ENCODE data around the gene TRAF3. TPM values are rescaled to one million over a fixed set of nuclear protein-coding genes. Genes with fewer than 3 reads are reported as not detected.
"Not testable (repeated sequence)": the region's sequence is repeated elsewhere in the genome, so short reads cannot be mapped to it uniquely, and the experiment has no call there.

TRAF3 gene
- total RNA-seq, 1 donor = 19.5 TPM

DNA sequence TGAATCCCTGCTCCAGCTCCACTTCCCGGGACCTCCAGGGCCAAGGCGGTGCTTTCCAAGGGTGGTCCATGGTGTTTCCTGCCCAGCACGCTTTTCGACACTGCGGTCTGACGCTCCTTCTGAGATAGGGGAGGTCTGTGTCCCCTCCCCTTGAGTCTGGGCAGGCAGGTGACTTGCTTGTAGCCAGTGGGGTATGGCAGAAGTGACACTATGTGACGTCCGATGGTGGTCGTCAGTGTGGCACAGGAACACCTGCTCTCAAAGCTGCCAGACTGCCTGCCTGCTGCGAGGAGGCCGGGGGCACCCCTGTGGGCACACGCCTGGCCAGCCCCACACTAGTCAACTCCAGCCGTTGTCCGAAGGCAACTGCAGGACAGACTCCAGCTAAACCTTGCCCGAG, 16.0 kb upstream of the TRAF3 start:
- Histone ChIP-seq H3K4me1 (ENCODE audit: insufficient read depth, low read length) (no peaks in the 10 kb centered on the region), H3K27ac (ENCODE audit: low read depth, low read length) (no peak overlapping the region), H3K4me2 (ENCODE audit: insufficient read depth, low read length) (no peak overlapping the region), H3K79me2 (ENCODE audit: insufficient read depth, low read length) (no peaks in the 10 kb centered on the region), H3K4me3 (ENCODE audit: insufficient read depth, low read length) (no peak overlapping the region), H4K20me1 (ENCODE audit: insufficient read depth, low read length) (no peaks in the 10 kb centered on the region), H3K9me3 (ENCODE audit: low read depth, low read length) (no peaks in the 10 kb centered on the region), H2AFZ (ENCODE audit: low read length) (peak overlapping the region; percentile 29), H3K36me3 (ENCODE audit: insufficient read depth, low read length) (no peaks in the 10 kb centered on the region), H3K27me3 (ENCODE audit: insufficient read depth, low read length) (peaks cover 19% of the 10 kb centered on the region)
- TF ChIP-seq, protein P1, sequence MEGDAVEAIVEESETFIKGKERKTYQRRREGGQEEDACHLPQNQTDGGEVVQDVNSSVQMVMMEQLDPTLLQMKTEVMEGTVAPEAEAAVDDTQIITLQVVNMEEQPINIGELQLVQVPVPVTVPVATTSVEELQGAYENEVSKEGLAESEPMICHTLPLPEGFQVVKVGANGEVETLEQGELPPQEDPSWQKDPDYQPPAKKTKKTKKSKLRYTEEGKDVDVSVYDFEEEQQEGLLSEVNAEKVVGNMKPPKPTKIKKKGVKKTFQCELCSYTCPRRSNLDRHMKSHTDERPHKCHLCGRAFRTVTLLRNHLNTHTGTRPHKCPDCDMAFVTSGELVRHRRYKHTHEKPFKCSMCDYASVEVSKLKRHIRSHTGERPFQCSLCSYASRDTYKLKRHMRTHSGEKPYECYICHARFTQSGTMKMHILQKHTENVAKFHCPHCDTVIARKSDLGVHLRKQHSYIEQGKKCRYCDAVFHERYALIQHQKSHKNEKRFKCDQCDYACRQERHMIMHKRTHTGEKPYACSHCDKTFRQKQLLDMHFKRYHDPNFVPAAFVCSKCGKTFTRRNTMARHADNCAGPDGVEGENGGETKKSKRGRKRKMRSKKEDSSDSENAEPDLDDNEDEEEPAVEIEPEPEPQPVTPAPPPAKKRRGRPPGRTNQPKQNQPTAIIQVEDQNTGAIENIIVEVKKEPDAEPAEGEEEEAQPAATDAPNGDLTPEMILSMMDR (IDR thresholded peaks at IDR 0.05; ENCODE audit: extremely low read depth, low read depth, low read length) = no peak
- peak; percentile 58 for DNase-seq (ENCODE audit: insufficient read length, low spot score, missing footprints)

DNA sequence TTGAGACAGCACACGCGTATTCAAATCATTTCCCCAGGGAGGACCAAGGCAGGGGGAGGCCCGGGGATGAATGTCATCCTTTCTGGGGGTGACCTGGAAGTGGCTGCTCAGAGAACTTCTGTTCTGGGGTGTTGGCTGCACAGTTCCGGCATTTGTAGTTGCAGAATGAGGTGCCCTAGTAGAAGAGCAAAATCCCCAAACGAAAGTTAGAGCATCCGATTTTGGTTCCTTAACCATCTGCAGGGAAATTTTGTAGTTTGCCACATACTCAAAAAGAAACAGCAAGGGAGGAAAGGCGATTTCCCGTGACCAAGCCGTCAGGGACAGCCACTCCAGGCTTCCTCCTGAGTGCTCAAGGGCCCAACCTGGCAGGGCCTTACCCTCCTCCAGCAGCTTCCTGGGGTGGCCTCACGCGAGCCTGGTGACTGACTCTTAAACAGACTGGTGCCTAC, 13.0 kb upstream of the TRAF3 start:
- H3K27ac ChIP-seq (ENCODE audit: low read depth, low read length) = no peak overlapping the region
- H3K27me3 ChIP-seq (ENCODE audit: insufficient read depth, low read length) = peaks cover 19% of the 10 kb centered on the region
- H3K4me2 ChIP-seq (ENCODE audit: insufficient read depth, low read length) = no peak overlapping the region
- no peaks in the 10 kb centered on the region for H4K20me1 ChIP-seq (ENCODE audit: insufficient read depth, low read length)
- H3K4me1 ChIP-seq (ENCODE audit: insufficient read depth, low read length) = no peaks in the 10 kb centered on the region
- H3K9me3 ChIP-seq (ENCODE audit: low read depth, low read length) = no peaks in the 10 kb centered on the region
- H3K36me3 ChIP-seq (ENCODE audit: insufficient read depth, low read length) = no peaks in the 10 kb centered on the region
- DNase-seq (ENCODE audit: insufficient read length, low spot score, missing footprints) = peak; percentile 79
- no peak overlapping the region for H3K4me3 ChIP-seq (ENCODE audit: insufficient read depth, low read length)
- H2AFZ ChIP-seq (ENCODE audit: low read length) = no peak overlapping the region
- TF ChIP-seq, protein P1 (IDR thresholded peaks at IDR 0.05; ENCODE audit: extremely low read depth, low read depth, low read length) = no peak
- no peaks in the 10 kb centered on the region for H3K79me2 ChIP-seq (ENCODE audit: insufficient read depth, low read length)

DNA sequence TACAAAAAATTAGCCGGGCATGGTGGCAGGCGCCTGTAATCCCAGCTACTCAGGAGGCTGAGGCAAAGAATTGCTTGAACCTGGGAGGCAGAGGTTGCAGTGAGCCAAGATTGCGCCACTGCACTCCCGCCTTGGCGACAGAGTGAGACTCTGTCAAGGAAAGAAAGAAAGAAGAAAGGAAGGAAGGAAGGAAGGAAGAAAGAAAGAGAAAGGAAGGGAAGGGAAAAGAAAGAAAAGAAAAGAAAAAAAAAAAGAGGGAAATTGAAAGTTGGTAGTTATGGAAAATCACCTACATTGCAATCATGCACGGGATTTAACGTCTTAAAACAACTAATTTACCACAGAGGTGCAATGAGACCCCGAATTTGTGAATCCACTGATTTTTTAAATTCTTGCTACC, 11.5 kb upstream of the TRAF3 start:
- not testable (repeated sequence) for H3K4me2 ChIP-seq (ENCODE audit: insufficient read depth, low read length); H3K9me3 ChIP-seq (ENCODE audit: low read depth, low read length); H3K36me3 ChIP-seq (ENCODE audit: insufficient read depth, low read length); DNase-seq (ENCODE audit: insufficient read length, low spot score, missing footprints); H3K27me3 ChIP-seq (ENCODE audit: insufficient read depth, low read length); H3K27ac ChIP-seq (ENCODE audit: low read depth, low read length); H3K4me1 ChIP-seq (ENCODE audit: insufficient read depth, low read length); H3K79me2 ChIP-seq (ENCODE audit: insufficient read depth, low read length); H3K4me3 ChIP-seq (ENCODE audit: insufficient read depth, low read length); H2AFZ ChIP-seq (ENCODE audit: low read length); H4K20me1 ChIP-seq (ENCODE audit: insufficient read depth, low read length)

DNA sequence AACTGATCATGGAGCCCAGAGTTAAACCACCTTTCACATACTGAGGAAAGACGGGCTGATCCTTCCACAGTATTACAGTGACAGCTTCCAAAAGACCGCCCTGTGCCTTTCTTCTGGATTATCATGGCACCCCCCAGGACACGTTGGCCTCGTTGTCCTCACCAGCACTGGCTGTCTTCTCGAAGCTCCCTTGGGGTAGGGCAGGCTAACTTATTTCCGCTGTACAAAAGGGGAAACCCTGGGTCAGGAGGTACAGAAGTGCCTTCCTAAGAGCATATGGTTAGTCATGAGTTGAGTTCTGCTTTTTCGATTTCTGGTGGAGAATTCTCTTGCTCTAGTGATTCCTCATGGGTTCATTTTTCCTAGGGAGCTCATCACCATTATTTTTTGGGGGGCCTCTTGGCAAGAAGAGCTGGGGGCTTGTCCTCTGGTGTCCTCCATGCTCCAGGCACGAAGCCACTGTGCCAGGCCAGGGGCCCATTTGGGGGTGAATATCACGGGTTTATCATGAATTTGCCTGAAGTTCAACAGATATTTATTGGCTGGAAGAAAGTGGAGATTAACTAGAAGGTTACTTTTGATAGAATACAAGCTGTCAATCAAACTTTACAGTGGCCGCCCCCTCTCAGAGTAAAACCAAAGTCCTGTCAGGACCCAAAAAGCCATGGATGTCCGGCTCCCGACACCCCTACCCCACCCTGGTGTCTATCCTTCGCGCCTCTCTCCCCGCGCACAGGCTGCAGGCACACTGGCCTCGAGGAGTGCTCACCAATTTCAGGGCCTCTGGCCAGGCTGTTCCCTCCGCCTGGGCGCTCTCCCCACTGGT, 8.8 kb upstream of the TRAF3 start:
- peaks cover 2% of the 10 kb centered on the region for H3K27me3 ChIP-seq (ENCODE audit: insufficient read depth, low read length)
- no peak overlapping the region for H3K4me3 ChIP-seq (ENCODE audit: insufficient read depth, low read length)
- DNase-seq (ENCODE audit: insufficient read length, low spot score, missing footprints) = no peak
- no peaks in the 10 kb centered on the region for H4K20me1 ChIP-seq (ENCODE audit: insufficient read depth, low read length)
- H3K9me3 ChIP-seq (ENCODE audit: low read depth, low read length) = no peaks in the 10 kb centered on the region
- H3K36me3 ChIP-seq (ENCODE audit: insufficient read depth, low read length) = no peaks in the 10 kb centered on the region
- TF ChIP-seq, protein P1 (IDR thresholded peaks at IDR 0.05; ENCODE audit: extremely low read depth, low read depth, low read length) = no peak
- H2AFZ ChIP-seq (ENCODE audit: low read length) = no peak overlapping the region
- H3K4me1 ChIP-seq (ENCODE audit: insufficient read depth, low read length) = no peaks in the 10 kb centered on the region
- no peaks in the 10 kb centered on the region for H3K79me2 ChIP-seq (ENCODE audit: insufficient read depth, low read length)
- no peak overlapping the region for H3K4me2 ChIP-seq (ENCODE audit: insufficient read depth, low read length)
- H3K27ac ChIP-seq (ENCODE audit: low read depth, low read length) = no peak overlapping the region
